Mesendoderm (in vitro differentiated cells): ENCODE data around the gene ADAM15.

Experiments used
- DNase-seq: peaks from one replicate; pipeline ENCODE4 v3.0.0; 2013
- H2AK5ac ChIP-seq: 2 replicates; pipeline ENCODE4 v1.6.1; 2013; ENCODE audit warnings: low read length, inconsistent platforms
- H2BK120ac ChIP-seq: 2 replicates; pipeline ENCODE4 v1.6.1; 2013; ENCODE audit warnings: low read depth, mild to moderate bottlenecking, low read length, moderate library complexity, mixed read lengths
- H2BK15ac ChIP-seq: replicated peaks from 2 replicates; pipeline ENCODE4 v1.6.1; 2013; ENCODE audit warnings: low read depth, mild to moderate bottlenecking, moderate library complexity
- H2BK5ac ChIP-seq: 2 replicates; pipeline ENCODE4 v1.6.1; 2013; ENCODE audit warnings: low read length, inconsistent platforms
- H3K18ac ChIP-seq: 2 replicates; pipeline ENCODE4 v1.6.1; 2013; ENCODE audit warnings: mild to moderate bottlenecking, low read length, mixed read lengths
- H3K23ac ChIP-seq: one replicate; pipeline ENCODE4 v1.6.1; 2013; ENCODE audit warnings: low read length
- H3K27ac ChIP-seq: 2 replicates; pipeline ENCODE4 v1.5.1; 2013; ENCODE audit warnings: low read depth, mild to moderate bottlenecking, inconsistent platforms, low read length, moderate library complexity
- H3K27me3 ChIP-seq: 2 replicates; pipeline ENCODE4 v1.6.1; 2013; ENCODE audit warnings: low read length, control low read depth, mild to moderate bottlenecking, inconsistent platforms; ENCODE audit not compliant: insufficient read depth, poor library complexity
- H3K36me3 ChIP-seq: 2 replicates; pipeline ENCODE4 v1.6.1; 2013; ENCODE audit warnings: low read length, inconsistent platforms; ENCODE audit not compliant: control insufficient read depth, insufficient read depth
- H3K4ac ChIP-seq: one replicate; pipeline ENCODE4 v1.6.1; 2013; ENCODE audit warnings: low read depth, mild to moderate bottlenecking, low read length, moderate library complexity
- H3K4me1 ChIP-seq: 2 replicates; pipeline ENCODE4 v1.6.1; 2013; ENCODE audit warnings: low read depth, low read length, inconsistent platforms; ENCODE audit not compliant: control insufficient read depth
- H3K4me2 ChIP-seq: 2 replicates; pipeline ENCODE4 v1.6.1; 2013; ENCODE audit warnings: low read length
- H3K4me3 ChIP-seq: 2 replicates; pipeline ENCODE4 v1.5.1; 2013; ENCODE audit warnings: mild to moderate bottlenecking, low read length
- H3K56ac ChIP-seq: one replicate; pipeline ENCODE4 v1.6.1; 2013; ENCODE audit warnings: low read length
- H3K79me1 ChIP-seq: 2 replicates; pipeline ENCODE4 v1.6.1; 2013; ENCODE audit warnings: low read length, inconsistent platforms
- H3K79me2 ChIP-seq: 2 replicates; pipeline ENCODE4 v1.6.1; 2013; ENCODE audit warnings: mild to moderate bottlenecking, low read length; ENCODE audit not compliant: control insufficient read depth, insufficient read depth
- H3K9ac ChIP-seq: 2 replicates; pipeline ENCODE4 v1.6.1; 2013; ENCODE audit warnings: low read length, inconsistent platforms
- H4K5ac ChIP-seq: one replicate; pipeline ENCODE4 v1.6.1; 2013; ENCODE audit warnings: low read length
- H4K8ac ChIP-seq: one replicate; pipeline ENCODE4 v1.6.1; 2013; ENCODE audit warnings: low read depth, mild to moderate bottlenecking, control low read depth, low read length, moderate library complexity
- WGBS: extraction: QIAGEN DNeasy Blood & Tissue Kit; methylation state at CpG from one replicate; pipeline ENCODE4 v1.1.7; 2013; ENCODE audit warnings: low lambda C conversion rate, missing lambda C conversion rate; ENCODE audit not compliant: insufficient coverage; ENCODE audit errors: extremely low coverage; 5-methylcytosine and 5-hydroxymethylcytosine counted together

Gene ADAM15

GRCh38 chr1:155057104-155057503 is 6.0 kb downstream of the ADAM15 start:
- no peak overlapping the region for H2AK5ac ChIP-seq
- H3K4me2 ChIP-seq = no peak overlapping the region
- no peaks in the 10 kb centered on the region for H3K36me3 ChIP-seq
- DNase-seq = no peak
- no peak overlapping the region for H4K5ac ChIP-seq
- H3K79me1 ChIP-seq = no peaks in the 10 kb centered on the region
- H3K9ac ChIP-seq = no peak overlapping the region
- H3K56ac ChIP-seq = no peak overlapping the region
- H3K4me1 ChIP-seq = peaks cover under 1% of the 10 kb centered on the region
- H3K4me3 ChIP-seq = no peak overlapping the region
- no peak overlapping the region for H4K8ac ChIP-seq
- H3K27ac ChIP-seq = no peak overlapping the region
- no peak overlapping the region for H2BK15ac ChIP-seq
- H3K27me3 ChIP-seq = no peaks in the 10 kb centered on the region
- no peaks in the 10 kb centered on the region for H3K79me2 ChIP-seq
- no CpG with 5 or more reads among the region's 8 CpGs for WGBS
- no peak overlapping the region for H3K18ac ChIP-seq
- no peak overlapping the region for H3K4ac ChIP-seq
- no peak overlapping the region for H3K23ac ChIP-seq
- H2BK5ac ChIP-seq = no peak overlapping the region
- H2BK120ac ChIP-seq = no peak overlapping the region

- Histone ChIP-seq H3K79me2 (no peaks in the 10 kb centered on the region), H2BK15ac (no peak overlapping the region), H3K9ac (no peak overlapping the region), H3K4me2 (no peak overlapping the region), H2AK5ac (no peak overlapping the region), H4K8ac (no peak overlapping the region), H3K4ac (no peak overlapping the region), H3K27ac (no peak overlapping the region), H4K5ac (no peak overlapping the region), H3K23ac (no peak overlapping the region), H3K4me3 (no peak overlapping the region), H3K4me1 (no peaks in the 10 kb centered on the region), H2BK5ac (no peak overlapping the region), H3K27me3 (no peaks in the 10 kb centered on the region), H3K56ac (no peak overlapping the region), H3K18ac (no peak overlapping the region), H2BK120ac (no peak overlapping the region), H3K79me1 (no peaks in the 10 kb centered on the region), H3K36me3 (no peaks in the 10 kb centered on the region)
- no CpG with 5 or more reads among the region's 13 CpGs for WGBS
- no peak for DNase-seq
Measured at GRCh38 chr1:155057788-155058211, 6.7 kb downstream of the ADAM15 start.

- Histone ChIP-seq H2BK5ac (no peak overlapping the region), H3K27ac (no peak overlapping the region), H3K4me2 (no peak overlapping the region), H3K79me1 (no peaks in the 10 kb centered on the region), H3K9ac (no peak overlapping the region), H4K8ac (no peak overlapping the region), H3K18ac (no peak overlapping the region), H3K4ac (no peak overlapping the region), H3K4me3 (no peak overlapping the region), H3K27me3 (no peaks in the 10 kb centered on the region), H3K23ac (no peak overlapping the region), H3K36me3 (no peaks in the 10 kb centered on the region), H3K4me1 (peaks cover 2% of the 10 kb centered on the region), H3K79me2 (no peaks in the 10 kb centered on the region), H2BK120ac (no peak overlapping the region), H2BK15ac (no peak overlapping the region), H4K5ac (no peak overlapping the region), H3K56ac (no peak overlapping the region), H2AK5ac (no peak overlapping the region)
- no CpG with 5 or more reads among the region's 8 CpGs for WGBS
- DNase-seq = no peak
Measured at GRCh38 chr1:155060736-155061135, 9.6 kb downstream of the ADAM15 start.

- Histone ChIP-seq H3K79me1 (peaks cover 5% of the 10 kb centered on the region), H2BK15ac (no peak overlapping the region), H3K56ac (peak overlapping the region; percentile 42), H3K27ac (no peak overlapping the region), H4K5ac (no peak overlapping the region), H3K79me2 (no peaks in the 10 kb centered on the region), H3K4ac (no peak overlapping the region), H3K4me3 (no peak overlapping the region), H4K8ac (no peak overlapping the region), H3K4me1 (peaks cover 2% of the 10 kb centered on the region), H3K4me2 (peak overlapping the region; percentile 25), H3K9ac (no peak overlapping the region), H3K18ac (no peak overlapping the region), H3K23ac (no peak overlapping the region), H2BK5ac (no peak overlapping the region), H2AK5ac (no peak overlapping the region), H2BK120ac (no peak overlapping the region), H3K27me3 (no peaks in the 10 kb centered on the region), H3K36me3 (no peaks in the 10 kb centered on the region)
- DNase-seq = peak; percentile 90
- WGBS = no CpG with 5 or more reads among the region's 21 CpGs
Measured at GRCh38 chr1:155061381-155062150, 10.4 kb downstream of the ADAM15 start.

GRCh38 chr1:155062151-155062686 is 11.1 kb downstream of the ADAM15 start:
- no peak overlapping the region for H3K4ac ChIP-seq
- no peaks in the 10 kb centered on the region for H3K27me3 ChIP-seq
- H3K4me1 ChIP-seq = peaks cover 2% of the 10 kb centered on the region
- peak overlapping the region; percentile 88 for H3K4me2 ChIP-seq
- H3K4me3 ChIP-seq = no peak overlapping the region
- H3K36me3 ChIP-seq = no peaks in the 10 kb centered on the region
- no peak overlapping the region for H3K18ac ChIP-seq
- peak overlapping the region; percentile 67 for H3K56ac ChIP-seq
- H2AK5ac ChIP-seq = no peak overlapping the region
- no CpG with 5 or more reads among the region's 29 CpGs for WGBS
- H3K79me2 ChIP-seq = no peaks in the 10 kb centered on the region
- H3K9ac ChIP-seq = peak overlapping the region; percentile 59
- no peak overlapping the region for H2BK120ac ChIP-seq
- peak; percentile 66 for DNase-seq
- no peak overlapping the region for H4K5ac ChIP-seq
- no peak overlapping the region for H3K23ac ChIP-seq
- peaks cover 6% of the 10 kb centered on the region for H3K79me1 ChIP-seq
- H4K8ac ChIP-seq = no peak overlapping the region
- no peak overlapping the region for H2BK5ac ChIP-seq
- no peak overlapping the region for H2BK15ac ChIP-seq
- no peak overlapping the region for H3K27ac ChIP-seq
